Epithelial cell of esophagus (primary cell): Measurements from ENCODE around the gene SLC27A3.

Source experiments
- DNase-seq: peaks from one replicate; pipeline ENCODE4 v3.0.0; 2010; ENCODE audit warnings: low read depth
- H3K4me3 ChIP-seq: 2 replicates; pipeline ENCODE4 v1.5.1; 2011; ENCODE audit warnings: mild to moderate bottlenecking, low read length, control low read depth
- CTCF ChIP-seq: IDR thresholded peaks from 2 replicates; pipeline ENCODE4 v1.5.1; 2011; ENCODE audit warnings: low read depth, mild to moderate bottlenecking, low read length, control low read depth, inconsistent platforms; ENCODE audit not compliant: insufficient read depth; ENCODE audit errors: missing control alignments

Gene SLC27A3

GRCh38 chr1:153805886-153806719 lies 30.9 kb downstream of the SLC27A3 start:
- DNase-seq = no peak
- no peak for TF ChIP-seq CTCF
- no peak overlapping the region for H3K4me3 ChIP-seq

- no peak for TF ChIP-seq CTCF
- H3K4me3 ChIP-seq = no peak overlapping the region
- DNase-seq = no peak
Measured at GRCh38 chr1:153816283-153816889, 41.2 kb downstream of the SLC27A3 start.

- H3K4me3 ChIP-seq = no peak overlapping the region
- DNase-seq = no peak
- TF ChIP-seq CTCF = no peak
Measured at GRCh38 chr1:153818876-153819275, 43.7 kb downstream of the SLC27A3 start.

GRCh38 chr1:153827168-153827964 lies 52.2 kb downstream of the SLC27A3 start:
- no peak overlapping the region for H3K4me3 ChIP-seq
- TF ChIP-seq CTCF = no peak
- DNase-seq = no peak
